Measurements from ENCODE around the gene ANKFY1. TPM values are rescaled to one million over a fixed set of nuclear protein-coding genes. Genes with fewer than 3 reads are reported as not detected.
A peak's percentile ranks its signal among the peaks of the same experiment; 100 is the strongest.
"Not testable (repeated sequence)": the region's sequence is repeated elsewhere in the genome, so short reads cannot be mapped to it uniquely, and the experiment has no call there.

Gene ANKFY1
- total and polyA plus RNA-seq, 4 donors: 51.5 to 72.2 (median 64.4) TPM

DNA sequence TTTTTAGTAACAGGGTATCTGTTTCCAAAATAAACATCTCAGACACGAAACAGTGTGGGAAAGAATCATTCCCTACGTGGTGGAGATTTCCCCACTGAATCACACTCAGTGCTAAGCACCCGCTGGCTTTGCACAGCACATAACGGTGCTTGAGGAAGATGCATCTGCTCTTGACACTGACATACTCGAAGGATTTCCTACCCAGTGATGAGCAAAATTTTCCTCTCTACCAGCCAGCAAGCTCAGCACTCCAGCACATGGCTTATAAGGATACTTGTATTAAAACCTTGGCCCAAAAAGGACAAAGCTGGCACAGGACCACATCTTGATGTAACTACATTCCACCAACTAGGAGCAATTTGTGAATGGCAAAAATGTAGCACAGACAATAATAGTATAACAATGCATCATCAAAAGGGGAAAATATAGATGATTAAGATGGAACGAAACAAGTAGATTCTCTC lies 59.0 kb downstream of the ANKFY1 start:
- Histone ChIP-seq H3K27ac (ENCODE audit: low read depth, low read length) (no peak overlapping the region), H3K27me3 (ENCODE audit: control insufficient read depth, insufficient read depth, low read length) (no peaks in the 10 kb centered on the region), H3K36me3 (ENCODE audit: control insufficient read depth, insufficient read depth, low read length) (peaks cover 31% of the 10 kb centered on the region), H3K9me3 (ENCODE audit: control insufficient read depth, insufficient read depth, low read length) (no peaks in the 10 kb centered on the region), H3K4me3 (ENCODE audit: low read depth, low read length) (no peak overlapping the region), H3K4me1 (ENCODE audit: control insufficient read depth, insufficient read depth, low read length) (peaks cover 6% of the 10 kb centered on the region)
- DNase-seq (ENCODE audit: low read depth in 4 of 6, low spot score in 6 of 6): peak in 2 of 6 donors; percentile 11 to 55
- WGBS (ENCODE audit: insufficient coverage): 93% methylated on average over 3 of the region's 6 CpGs

DNA sequence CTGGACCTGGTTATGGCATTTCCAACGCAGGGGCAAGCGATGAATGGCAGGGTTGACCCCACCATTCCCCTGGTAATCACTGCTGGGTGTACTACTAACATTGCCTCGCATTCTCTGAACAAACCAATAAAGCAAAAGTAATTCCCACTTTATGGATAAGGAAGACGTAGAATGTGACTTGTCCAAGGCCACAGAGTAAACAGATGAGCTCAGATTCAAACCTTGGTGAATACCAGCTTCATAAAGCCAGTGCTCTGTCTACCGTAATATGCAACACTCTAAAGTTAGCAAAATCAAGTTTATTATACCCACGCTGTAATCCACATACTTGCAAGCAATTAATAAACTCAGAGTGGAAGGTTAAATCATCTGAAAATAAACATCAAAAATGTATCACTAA lies 59.6 kb downstream of the ANKFY1 start:
- DNase-seq (ENCODE audit: low read depth in 4 of 6, low spot score in 6 of 6): no peak
- H3K9me3 ChIP-seq (ENCODE audit: control insufficient read depth, insufficient read depth, low read length): no peaks in the 10 kb centered on the region
- 100% methylated on average over 1 of the region's 6 CpGs for WGBS (ENCODE audit: insufficient coverage)
- no peak overlapping the region for H3K4me3 ChIP-seq (ENCODE audit: low read depth, low read length)
- no peak overlapping the region for H3K27ac ChIP-seq (ENCODE audit: low read depth, low read length)
- H3K4me1 ChIP-seq (ENCODE audit: control insufficient read depth, insufficient read depth, low read length): peaks cover 2% of the 10 kb centered on the region
- no peaks in the 10 kb centered on the region for H3K27me3 ChIP-seq (ENCODE audit: control insufficient read depth, insufficient read depth, low read length)
- peaks cover 27% of the 10 kb centered on the region for H3K36me3 ChIP-seq (ENCODE audit: control insufficient read depth, insufficient read depth, low read length)

- no peak for DNase-seq (ENCODE audit: low read depth in 4 of 6, low spot score in 6 of 6)
- H3K27me3 ChIP-seq (ENCODE audit: control insufficient read depth, insufficient read depth, low read length): no peaks in the 10 kb centered on the region
- H3K4me1 ChIP-seq (ENCODE audit: control insufficient read depth, insufficient read depth, low read length): no peaks in the 10 kb centered on the region
- peaks cover 35% of the 10 kb centered on the region for H3K36me3 ChIP-seq (ENCODE audit: control insufficient read depth, insufficient read depth, low read length)
- H3K4me3 ChIP-seq (ENCODE audit: low read depth, low read length): no peak overlapping the region
- 100% methylated on average over 2 of the region's 4 CpGs for WGBS (ENCODE audit: insufficient coverage)
- no peaks in the 10 kb centered on the region for H3K9me3 ChIP-seq (ENCODE audit: control insufficient read depth, insufficient read depth, low read length)
- H3K27ac ChIP-seq (ENCODE audit: low read depth, low read length): no peak overlapping the region
Observed at GRCh38 chr17:4201226-4201625, 62.6 kb downstream of the ANKFY1 start.

- Histone ChIP-seq H3K4me3 (ENCODE audit: low read depth, low read length) (no peak overlapping the region), H3K27me3 (ENCODE audit: control insufficient read depth, insufficient read depth, low read length) (no peaks in the 10 kb centered on the region), H3K27ac (ENCODE audit: low read depth, low read length) (no peak overlapping the region), H3K9me3 (ENCODE audit: control insufficient read depth, insufficient read depth, low read length) (no peaks in the 10 kb centered on the region), H3K4me1 (ENCODE audit: control insufficient read depth, insufficient read depth, low read length) (no peaks in the 10 kb centered on the region), H3K36me3 (ENCODE audit: control insufficient read depth, insufficient read depth, low read length) (peaks cover 38% of the 10 kb centered on the region)
- peak in 3 of 6 donors; percentile 39 to 83 (median 68) for DNase-seq (ENCODE audit: low read depth in 4 of 6, low spot score in 6 of 6)
- WGBS (ENCODE audit: insufficient coverage): 0% methylated on average over 2 of the region's 9 CpGs
Observed at GRCh38 chr17:4199818-4200402, 63.9 kb downstream of the ANKFY1 start.

- H3K4me1 ChIP-seq (ENCODE audit: control insufficient read depth, insufficient read depth, low read length): no peaks in the 10 kb centered on the region
- H3K4me3 ChIP-seq (ENCODE audit: low read depth, low read length): no peak overlapping the region
- H3K27ac ChIP-seq (ENCODE audit: low read depth, low read length): no peak overlapping the region
- no peaks in the 10 kb centered on the region for H3K9me3 ChIP-seq (ENCODE audit: control insufficient read depth, insufficient read depth, low read length)
- peaks cover 44% of the 10 kb centered on the region for H3K36me3 ChIP-seq (ENCODE audit: control insufficient read depth, insufficient read depth, low read length)
- WGBS (ENCODE audit: insufficient coverage): 92% methylated on average over 6 of the region's 7 CpGs
- no peaks in the 10 kb centered on the region for H3K27me3 ChIP-seq (ENCODE audit: control insufficient read depth, insufficient read depth, low read length)
- no peak for DNase-seq (ENCODE audit: low read depth in 4 of 6, low spot score in 6 of 6)
Observed at GRCh38 chr17:4198995-4199394, 64.8 kb downstream of the ANKFY1 start.

DNA sequence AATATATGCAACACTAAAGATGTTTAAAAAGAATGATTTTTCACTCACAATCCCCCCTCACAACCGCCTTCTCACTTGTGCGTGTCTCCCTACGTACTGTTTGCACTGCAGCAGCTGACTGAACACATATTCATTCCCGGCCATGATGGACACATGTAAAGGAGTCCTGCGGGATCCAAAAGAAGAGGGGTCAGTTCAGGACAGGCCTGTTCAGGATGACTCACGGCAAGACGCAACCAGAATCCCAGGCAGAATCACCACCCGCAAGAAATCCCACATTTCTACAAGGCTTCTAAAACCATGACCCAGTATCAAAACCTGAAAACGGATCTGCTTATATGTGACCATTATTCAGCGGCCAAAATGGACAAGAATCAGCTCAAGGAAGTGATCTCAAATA lies 68.5 kb downstream of the ANKFY1 start:
- Histone ChIP-seq H3K36me3 (ENCODE audit: control insufficient read depth, insufficient read depth, low read length) (peaks cover 52% of the 10 kb centered on the region), H3K27me3 (ENCODE audit: control insufficient read depth, insufficient read depth, low read length) (no peaks in the 10 kb centered on the region), H3K4me3 (ENCODE audit: low read depth, low read length) (no peak overlapping the region), H3K9me3 (ENCODE audit: control insufficient read depth, insufficient read depth, low read length) (no peaks in the 10 kb centered on the region), H3K27ac (ENCODE audit: low read depth, low read length) (no peak overlapping the region), H3K4me1 (ENCODE audit: control insufficient read depth, insufficient read depth, low read length) (no peaks in the 10 kb centered on the region)
- no peak for DNase-seq (ENCODE audit: low read depth in 4 of 6, low spot score in 6 of 6)
- 82% methylated on average over 8 of the region's 10 CpGs for WGBS (ENCODE audit: insufficient coverage)

- Histone ChIP-seq H3K27ac (ENCODE audit: low read depth, low read length) (no peak overlapping the region), H3K4me3 (ENCODE audit: low read depth, low read length) (no peak overlapping the region), H3K36me3 (ENCODE audit: control insufficient read depth, insufficient read depth, low read length) (peaks cover 57% of the 10 kb centered on the region), H3K4me1 (ENCODE audit: control insufficient read depth, insufficient read depth, low read length) (no peaks in the 10 kb centered on the region), H3K27me3 (ENCODE audit: control insufficient read depth, insufficient read depth, low read length) (no peaks in the 10 kb centered on the region), H3K9me3 (ENCODE audit: control insufficient read depth, insufficient read depth, low read length) (no peaks in the 10 kb centered on the region)
- DNase-seq (ENCODE audit: low read depth in 4 of 6, low spot score in 6 of 6): no peak
- 94% methylated on average over 15 of the region's 15 CpGs for WGBS (ENCODE audit: insufficient coverage)
Observed at GRCh38 chr17:4194796-4195195, 69.0 kb downstream of the ANKFY1 start.

DNA sequence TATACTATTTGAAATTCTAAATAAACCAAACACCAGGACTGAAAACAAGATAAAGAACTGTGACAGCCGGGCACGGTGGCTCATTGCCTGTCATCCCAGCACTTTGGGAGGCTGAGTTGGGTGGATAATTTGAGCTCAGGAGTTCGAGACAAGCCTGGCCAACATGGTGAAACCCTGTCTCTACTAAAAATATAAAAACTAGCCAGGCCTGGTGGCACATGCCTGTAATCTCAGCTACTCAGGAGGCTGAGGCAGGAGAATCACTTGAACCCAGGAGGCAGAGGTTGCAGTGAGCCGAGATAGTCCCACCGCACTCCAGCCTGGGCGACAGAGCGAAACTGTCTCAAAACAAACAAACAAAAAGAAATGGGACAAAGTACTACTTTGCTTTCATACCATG lies 73.0 kb downstream of the ANKFY1 start:
- peaks cover 66% of the 10 kb centered on the region for H3K36me3 ChIP-seq (ENCODE audit: control insufficient read depth, insufficient read depth, low read length)
- not testable (repeated sequence) for H3K27ac ChIP-seq (ENCODE audit: low read depth, low read length); H3K9me3 ChIP-seq (ENCODE audit: control insufficient read depth, insufficient read depth, low read length); H3K27me3 ChIP-seq (ENCODE audit: control insufficient read depth, insufficient read depth, low read length); H3K4me1 ChIP-seq (ENCODE audit: control insufficient read depth, insufficient read depth, low read length); H3K4me3 ChIP-seq (ENCODE audit: low read depth, low read length); DNase-seq (ENCODE audit: low read depth in 4 of 6, low spot score in 6 of 6)
- WGBS (ENCODE audit: insufficient coverage): no CpG with 5 or more reads among the region's 7 CpGs

GRCh38 chr17:4189280-4189679 lies 74.5 kb downstream of the ANKFY1 start:
- no peak overlapping the region for H3K27ac ChIP-seq (ENCODE audit: low read depth, low read length)
- 90% methylated on average over 9 of the region's 10 CpGs for WGBS (ENCODE audit: insufficient coverage)

DNA sequence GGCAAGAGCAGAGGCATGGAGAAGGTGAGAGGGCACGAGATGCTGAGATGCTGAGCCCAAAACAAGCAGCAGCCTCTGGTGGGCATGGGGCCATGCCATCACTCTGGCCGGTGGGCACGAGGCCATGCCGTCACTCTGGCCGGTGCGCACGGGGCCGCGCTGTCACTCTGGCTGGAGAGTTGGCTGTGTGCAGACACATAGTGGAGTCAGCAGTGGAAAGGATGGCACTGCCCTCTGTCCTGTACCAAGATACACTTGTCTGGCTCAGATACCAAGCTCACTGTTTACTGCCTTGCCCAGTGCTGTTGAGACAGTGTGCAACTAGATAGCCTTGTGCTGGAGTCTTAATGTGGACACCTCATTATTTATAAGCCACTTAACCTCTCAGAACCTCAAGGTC lies 75.7 kb downstream of the ANKFY1 start:
- Histone ChIP-seq H3K27ac (ENCODE audit: low read depth, low read length) (no peak overlapping the region), H3K4me1 (ENCODE audit: control insufficient read depth, insufficient read depth, low read length) (peaks cover 6% of the 10 kb centered on the region), H3K36me3 (ENCODE audit: control insufficient read depth, insufficient read depth, low read length) (peaks cover 65% of the 10 kb centered on the region), H3K9me3 (ENCODE audit: control insufficient read depth, insufficient read depth, low read length) (no peaks in the 10 kb centered on the region), H3K27me3 (ENCODE audit: control insufficient read depth, insufficient read depth, low read length) (no peaks in the 10 kb centered on the region), H3K4me3 (ENCODE audit: low read depth, low read length) (no peak overlapping the region)
- whole genome bisulfite sequencing (ENCODE audit: insufficient coverage): 97% methylated on average over 9 of the region's 9 CpGs
- no peak for DNase-seq (ENCODE audit: low read depth in 4 of 6, low spot score in 6 of 6)

More at GRCh38 chr17:4189280-4189679, 74.5 kb downstream of the ANKFY1 start:
- DNase-seq (ENCODE audit: low read depth in 4 of 6, low spot score in 6 of 6): no peak
- H3K9me3 ChIP-seq (ENCODE audit: control insufficient read depth, insufficient read depth, low read length): no peaks in the 10 kb centered on the region
- H3K4me1 ChIP-seq (ENCODE audit: control insufficient read depth, insufficient read depth, low read length): peaks cover 6% of the 10 kb centered on the region
- H3K4me3 ChIP-seq (ENCODE audit: low read depth, low read length): no peak overlapping the region
- H3K36me3 ChIP-seq (ENCODE audit: control insufficient read depth, insufficient read depth, low read length): peaks cover 67% of the 10 kb centered on the region
- no peaks in the 10 kb centered on the region for H3K27me3 ChIP-seq (ENCODE audit: control insufficient read depth, insufficient read depth, low read length)
